ENCODE data around the gene MARCOL. TPM values are rescaled to one million over a fixed set of nuclear protein-coding genes. Genes with fewer than 3 reads are reported as not detected.

The MARCOL gene
- total and polyA plus RNA-seq, 4 experiments from 2014 or later: not detected

DNA sequence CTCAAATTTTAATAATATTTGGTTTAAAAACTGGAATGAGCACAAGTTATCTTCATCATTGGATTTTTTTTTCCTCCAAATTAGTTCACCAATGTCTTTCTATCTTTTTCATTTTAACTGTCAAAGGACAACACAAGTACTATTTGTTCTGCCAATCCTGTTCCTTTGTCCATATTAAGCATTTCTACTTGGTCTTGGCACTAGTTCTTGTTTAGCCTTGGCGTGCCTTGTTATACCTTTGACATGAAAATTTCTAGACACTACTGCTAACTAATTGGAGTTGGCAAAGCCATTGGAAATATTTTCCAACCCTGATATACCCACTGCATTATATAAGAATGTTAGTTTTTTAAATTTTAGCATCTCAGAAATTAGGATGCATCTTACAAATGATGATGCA is 31.7 kb upstream of the MARCOL start:
- Histone ChIP-seq H3K36me3 (ENCODE audit: insufficient read depth, low read length) (no peaks in the 10 kb centered on the region), H3K4me1 (ENCODE audit: insufficient read depth, low read length) (no peaks in the 10 kb centered on the region), H3K4me3 (ENCODE audit: low read length in 2 of 2) (no peak overlapping the region), H3K27ac (ENCODE audit: low read depth, low read length) (no peak overlapping the region), H3K9me3 (ENCODE audit: control insufficient read depth in 1 of 2, low read length in 2 of 2) (no peaks in the 10 kb centered on the region), H3K27me3 (ENCODE audit: insufficient read depth, low read length) (no peaks in the 10 kb centered on the region)
- POLR2A ChIA-PET (ENCODE audit: partially characterized antibody): no interaction called here
- Mint-ChIP-seq H3K27me3 (peaks cover 0 to 4% of the 10 kb centered on the region in 2 donors), H3K27ac (no peak overlapping the region), H3K4me3 (no peak overlapping the region), H3K36me3 (no peaks in the 10 kb centered on the region), H3K4me1 (no peaks in the 10 kb centered on the region), H3K9me3 (peaks cover 0 to under 1% (median 0%) of the 10 kb centered on the region in 8 donors)
- intact Hi-C loops (cut with micrococcal nuclease): no loop called here
- CTCF ChIA-PET (ENCODE audit: partially characterized antibody): no interaction called here
- DNase-seq: no peak

DNA sequence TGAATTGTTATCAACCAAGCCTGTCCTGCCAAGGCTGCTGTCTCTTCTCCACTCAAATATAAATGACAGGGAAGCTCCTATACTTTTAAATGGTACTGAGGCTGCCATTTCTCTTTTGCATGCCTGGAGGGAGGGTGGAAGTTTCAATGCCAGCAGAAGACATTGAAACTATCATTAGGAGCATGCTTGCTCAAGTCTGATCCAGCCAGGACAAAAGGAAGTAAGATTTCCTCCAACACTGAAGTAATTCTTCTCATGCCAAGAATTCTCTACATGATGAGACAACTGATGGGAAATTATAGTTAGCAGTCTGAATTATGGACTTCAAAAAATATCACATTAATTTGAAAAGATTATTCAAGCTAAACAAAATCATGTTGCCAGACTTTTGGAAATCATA is 30.1 kb upstream of the MARCOL start:
- Histone ChIP-seq H3K27me3 (ENCODE audit: insufficient read depth, low read length) (no peaks in the 10 kb centered on the region), H3K9me3 (ENCODE audit: control insufficient read depth in 1 of 2, low read length in 2 of 2) (no peaks in the 10 kb centered on the region), H3K4me3 (ENCODE audit: low read length in 2 of 2) (no peak overlapping the region), H3K36me3 (ENCODE audit: insufficient read depth, low read length) (no peaks in the 10 kb centered on the region), H3K27ac (ENCODE audit: low read depth, low read length) (no peak overlapping the region), H3K4me1 (ENCODE audit: insufficient read depth, low read length) (no peaks in the 10 kb centered on the region)
- no peak overlapping the region for H3K4me3 Mint-ChIP-seq
- intact Hi-C loops (cut with micrococcal nuclease): no loop called here
- no peaks in the 10 kb centered on the region for H3K4me1 Mint-ChIP-seq
- H3K36me3 Mint-ChIP-seq: no peaks in the 10 kb centered on the region
- ChIA-PET POLR2A (ENCODE audit: partially characterized antibody) (no interaction called here), CTCF (ENCODE audit: partially characterized antibody) (no interaction called here)
- H3K27ac Mint-ChIP-seq: no peak overlapping the region
- peaks cover 0 to 2% of the 10 kb centered on the region in 2 donors for H3K27me3 Mint-ChIP-seq
- DNase-seq: no peak
- peaks cover 0 to 2% (median 0%) of the 10 kb centered on the region in 8 donors for H3K9me3 Mint-ChIP-seq

GRCh38 chr5:148209151-148209770 is 29.1 kb upstream of the MARCOL start:
- Mint-ChIP-seq H3K4me1 (no peaks in the 10 kb centered on the region), H3K36me3 (no peaks in the 10 kb centered on the region), H3K9me3 (peaks cover 0 to 2% (median 0%) of the 10 kb centered on the region in 8 donors), H3K4me3 (no peak overlapping the region), H3K27me3 (peaks cover 0 to 2% of the 10 kb centered on the region in 2 donors), H3K27ac (no peak overlapping the region)
- H3K4me3 ChIP-seq (ENCODE audit: low read length in 2 of 2): no peak overlapping the region
- H3K36me3 ChIP-seq (ENCODE audit: insufficient read depth, low read length): no peaks in the 10 kb centered on the region
- no peaks in the 10 kb centered on the region for H3K27me3 ChIP-seq (ENCODE audit: insufficient read depth, low read length)
- ChIA-PET CTCF (ENCODE audit: partially characterized antibody) (no interaction called here), POLR2A (ENCODE audit: partially characterized antibody) (no interaction called here)
- intact Hi-C loops (cut with micrococcal nuclease): no loop called here
- H3K27ac ChIP-seq (ENCODE audit: low read depth, low read length): no peak overlapping the region
- no peak for DNase-seq
- no peaks in the 10 kb centered on the region for H3K9me3 ChIP-seq (ENCODE audit: control insufficient read depth in 1 of 2, low read length in 2 of 2)
- no peaks in the 10 kb centered on the region for H3K4me1 ChIP-seq (ENCODE audit: insufficient read depth, low read length)

DNA sequence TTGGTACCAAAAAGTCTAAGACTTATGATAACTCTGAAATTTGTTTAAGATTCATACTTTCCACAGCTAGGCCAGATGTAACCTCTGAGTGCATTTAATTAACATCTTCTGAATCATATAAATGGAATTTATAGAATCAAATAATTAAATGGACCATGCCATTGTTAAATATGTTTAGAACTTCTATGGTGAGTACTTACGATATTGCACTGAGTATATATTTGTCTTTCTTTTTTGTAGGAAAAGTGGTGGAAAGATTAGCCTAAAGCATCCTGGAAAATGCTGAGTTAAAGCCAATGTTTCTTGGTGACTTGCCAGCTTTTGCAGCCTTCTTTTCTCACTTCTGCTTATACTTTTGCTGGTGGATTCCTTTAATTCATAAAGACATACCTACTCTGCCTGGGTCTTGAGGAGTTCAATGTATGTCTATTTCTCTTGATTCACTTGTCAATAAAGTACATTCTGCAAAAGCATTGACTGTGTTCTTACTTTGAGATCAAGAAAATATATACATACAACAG is 23.6 kb upstream of the MARCOL start:
- ChIA-PET POLR2A (ENCODE audit: partially characterized antibody) (no interaction called here), CTCF (ENCODE audit: partially characterized antibody) (no interaction called here)
- intact Hi-C loops (cut with micrococcal nuclease): no loop called here
- no peak overlapping the region for H3K27ac ChIP-seq (ENCODE audit: low read depth, low read length)
- H3K27me3 ChIP-seq (ENCODE audit: insufficient read depth, low read length): no peaks in the 10 kb centered on the region
- H3K9me3 ChIP-seq (ENCODE audit: control insufficient read depth in 1 of 2, low read length in 2 of 2): no peaks in the 10 kb centered on the region
- H3K27ac Mint-ChIP-seq: no peak overlapping the region
- no peak overlapping the region for H3K4me3 Mint-ChIP-seq
- peaks cover 2 to 3% of the 10 kb centered on the region in 2 donors for H3K27me3 Mint-ChIP-seq
- H3K4me1 Mint-ChIP-seq: no peaks in the 10 kb centered on the region
- no peak for DNase-seq
- no peaks in the 10 kb centered on the region for H3K36me3 Mint-ChIP-seq
- H3K9me3 Mint-ChIP-seq: peaks cover 0 to 8% (median 1%) of the 10 kb centered on the region in 8 donors
- no peaks in the 10 kb centered on the region for H3K36me3 ChIP-seq (ENCODE audit: insufficient read depth, low read length)
- no peaks in the 10 kb centered on the region for H3K4me1 ChIP-seq (ENCODE audit: insufficient read depth, low read length)
- no peak overlapping the region for H3K4me3 ChIP-seq (ENCODE audit: low read length in 2 of 2)

DNA sequence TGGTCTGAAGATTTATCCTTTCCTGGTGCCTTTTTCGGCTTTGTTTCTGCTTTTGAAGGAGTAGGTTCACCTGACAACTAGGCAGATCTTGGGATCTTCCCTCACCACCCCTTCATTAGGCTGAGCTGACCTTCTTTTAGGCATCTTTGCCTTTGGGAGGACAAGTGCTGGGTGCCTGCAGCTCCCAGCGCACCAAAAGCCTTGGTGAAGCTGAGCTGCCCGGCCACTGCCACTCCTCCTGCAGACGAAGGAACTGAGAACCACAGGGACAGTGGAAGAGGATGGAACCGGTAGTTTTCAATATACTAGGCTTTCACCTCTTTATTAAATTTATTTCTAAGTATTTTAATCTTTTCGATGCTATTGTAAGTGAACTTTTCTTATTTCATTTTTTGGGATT is 16.8 kb upstream of the MARCOL start:
- no peak overlapping the region for H3K4me3 Mint-ChIP-seq
- Histone ChIP-seq H3K27ac (ENCODE audit: low read depth, low read length) (no peak overlapping the region), H3K4me3 (ENCODE audit: low read length in 2 of 2) (no peak overlapping the region), H3K27me3 (ENCODE audit: insufficient read depth, low read length) (no peaks in the 10 kb centered on the region), H3K9me3 (ENCODE audit: control insufficient read depth in 1 of 2, low read length in 2 of 2) (no peaks in the 10 kb centered on the region), H3K36me3 (ENCODE audit: insufficient read depth, low read length) (no peaks in the 10 kb centered on the region), H3K4me1 (ENCODE audit: insufficient read depth, low read length) (no peaks in the 10 kb centered on the region)
- ChIA-PET CTCF (ENCODE audit: partially characterized antibody) (no interaction called here), POLR2A (ENCODE audit: partially characterized antibody) (no interaction called here)
- peaks cover 0 to 11% (median 0%) of the 10 kb centered on the region in 8 donors for H3K9me3 Mint-ChIP-seq
- peaks cover 3 to 7% of the 10 kb centered on the region in 2 donors for H3K27me3 Mint-ChIP-seq
- DNase-seq: no peak
- no peaks in the 10 kb centered on the region for H3K4me1 Mint-ChIP-seq
- intact Hi-C loops (cut with micrococcal nuclease): no loop called here
- H3K36me3 Mint-ChIP-seq: no peaks in the 10 kb centered on the region
- no peak overlapping the region for H3K27ac Mint-ChIP-seq

GRCh38 chr5:148224117-148224742 is 14.1 kb upstream of the MARCOL start:
- CTCF ChIA-PET (ENCODE audit: partially characterized antibody): no interaction called here
- DNase-seq: no peak
- H3K36me3 ChIP-seq (ENCODE audit: insufficient read depth, low read length): no peaks in the 10 kb centered on the region
- H3K27ac Mint-ChIP-seq: peak overlapping the region in 1 of 7 donors; percentile 49
- intact Hi-C loops (cut with micrococcal nuclease): no loop called here
- peaks cover 4% of the 10 kb centered on the region in 2 donors for H3K27me3 Mint-ChIP-seq
- no peaks in the 10 kb centered on the region for H3K36me3 Mint-ChIP-seq
- no peaks in the 10 kb centered on the region for H3K27me3 ChIP-seq (ENCODE audit: insufficient read depth, low read length)
- no peak overlapping the region for H3K4me3 ChIP-seq (ENCODE audit: low read length in 2 of 2)
- no peak overlapping the region for H3K27ac ChIP-seq (ENCODE audit: low read depth, low read length)
- no peaks in the 10 kb centered on the region for H3K9me3 ChIP-seq (ENCODE audit: control insufficient read depth in 1 of 2, low read length in 2 of 2)
- H3K4me1 ChIP-seq (ENCODE audit: insufficient read depth, low read length): no peaks in the 10 kb centered on the region
- no peak overlapping the region for H3K4me3 Mint-ChIP-seq
- POLR2A ChIA-PET (ENCODE audit: partially characterized antibody): no interaction called here
- peaks cover 0 to 3% (median 0%) of the 10 kb centered on the region in 8 donors for H3K9me3 Mint-ChIP-seq
- H3K4me1 Mint-ChIP-seq: no peaks in the 10 kb centered on the region

DNA sequence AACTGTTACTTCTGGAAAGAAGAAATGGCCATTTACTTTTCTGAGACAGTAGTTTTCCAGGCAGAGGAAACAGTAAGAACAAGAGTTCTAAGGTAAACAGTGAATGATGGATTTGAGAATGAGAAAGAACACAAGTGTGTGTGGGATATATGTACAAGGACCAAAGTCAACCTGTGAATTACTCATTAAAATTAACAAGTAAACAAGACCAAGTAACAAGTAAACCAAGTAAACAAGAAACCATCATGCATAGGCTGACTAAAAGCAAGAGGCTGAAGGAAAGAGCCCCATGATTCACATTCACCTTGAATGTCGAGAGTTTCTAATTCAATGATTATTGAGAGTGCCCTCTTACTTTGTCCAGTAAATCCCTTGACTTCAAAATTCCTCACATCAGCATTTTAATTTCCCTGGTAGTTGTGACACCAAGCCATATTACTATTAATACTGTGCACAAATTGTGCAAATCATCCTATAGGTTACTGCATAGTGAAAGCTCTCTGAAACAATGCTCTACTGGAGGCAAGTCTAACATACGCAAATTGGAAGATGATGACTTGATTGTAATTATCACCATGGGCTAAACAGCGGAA is 9.8 kb upstream of the MARCOL start:
- no peaks in the 10 kb centered on the region for H3K36me3 Mint-ChIP-seq
- Histone ChIP-seq H3K36me3 (ENCODE audit: insufficient read depth, low read length) (no peaks in the 10 kb centered on the region), H3K9me3 (ENCODE audit: control insufficient read depth in 1 of 2, low read length in 2 of 2) (no peaks in the 10 kb centered on the region), H3K27me3 (ENCODE audit: insufficient read depth, low read length) (no peaks in the 10 kb centered on the region), H3K4me1 (ENCODE audit: insufficient read depth, low read length) (no peaks in the 10 kb centered on the region), H3K4me3 (ENCODE audit: low read length in 2 of 2) (no peak overlapping the region), H3K27ac (ENCODE audit: low read depth, low read length) (no peak overlapping the region)
- H3K27ac Mint-ChIP-seq: no peak overlapping the region
- H3K4me3 Mint-ChIP-seq: no peak overlapping the region
- ChIA-PET CTCF (ENCODE audit: partially characterized antibody) (no interaction called here), POLR2A (ENCODE audit: partially characterized antibody) (no interaction called here)
- H3K4me1 Mint-ChIP-seq: no peaks in the 10 kb centered on the region
- intact Hi-C loops (cut with micrococcal nuclease): no loop called here
- H3K27me3 Mint-ChIP-seq: peaks cover 4% of the 10 kb centered on the region in 2 donors
- DNase-seq: no peak
- H3K9me3 Mint-ChIP-seq: peaks cover 0 to 4% (median 0%) of the 10 kb centered on the region in 8 donors

Data from CD4-positive, alpha-beta memory T cell (primary cell).